Epithelial cell of proximal tubule (primary cell): ENCODE results near the gene OSBPL10. TPM values are rescaled to one million over a fixed set of nuclear protein-coding genes. Genes with fewer than 3 reads are reported as not detected.
"Not testable (repeated sequence)": the region's sequence is repeated elsewhere in the genome, so short reads cannot be mapped to it uniquely, and the experiment has no call there.

Source experiments
- DNase-seq: peaks from one replicate; pipeline ENCODE4 v3.0.0-alpha.2; 2011; ENCODE audit warnings: low read depth
- H3K4me3 ChIP-seq: 2 replicates; pipeline ENCODE4 v1.5.1; 2011; ENCODE audit warnings: low read depth, mild to moderate bottlenecking, low read length
- CTCF ChIP-seq: conservative IDR thresholded peaks from 2 replicates; pipeline ENCODE4 v1.5.1; 2012; ENCODE audit warnings: low read depth, mild to moderate bottlenecking, low read length
- total RNA-seq: library from RNA; depleted of rRNA; stranded (reverse); fragments of >200 nt; gene quantifications from 2 replicates; pipeline ENCODE4 v1.2.3, GENCODE V29; 2015

Gene OSBPL10
- total RNA-seq, 1 donor from 2014 or later: 17.5 TPM

- no peak overlapping the region for H3K4me3 ChIP-seq
- TF ChIP-seq CTCF: no peak
- DNase-seq: no peak
Observed at GRCh38 chr3:31861826-31862225, 119.2 kb downstream of the OSBPL10 start.

- not testable (repeated sequence) for H3K4me3 ChIP-seq
Observed at GRCh38 chr3:31860642-31861041, 120.4 kb downstream of the OSBPL10 start.

GRCh38 chr3:31859245-31859644 is 121.8 kb downstream of the OSBPL10 start:
- TF ChIP-seq CTCF: no peak
- DNase-seq: no peak
- H3K4me3 ChIP-seq: no peak overlapping the region

More at GRCh38 chr3:31860642-31861041, 120.4 kb downstream of the OSBPL10 start:
- DNase-seq: not testable (repeated sequence)

GRCh38 chr3:31858439-31858838 is 122.6 kb downstream of the OSBPL10 start:
- H3K4me3 ChIP-seq: no peak overlapping the region
- DNase-seq: no peak
- TF ChIP-seq CTCF: peak; percentile 25

GRCh38 chr3:31853580-31853979 is 127.5 kb downstream of the OSBPL10 start:
- H3K4me3 ChIP-seq: no peak overlapping the region
- TF ChIP-seq CTCF: no peak
- DNase-seq: no peak

- TF ChIP-seq CTCF: no peak
- no peak overlapping the region for H3K4me3 ChIP-seq
- DNase-seq: no peak
Observed at GRCh38 chr3:31851278-31851677, 129.8 kb downstream of the OSBPL10 start.

GRCh38 chr3:31848911-31849310 is 132.2 kb downstream of the OSBPL10 start:
- TF ChIP-seq CTCF: no peak
- no peak overlapping the region for H3K4me3 ChIP-seq
- DNase-seq: no peak
